NOMO-1 (cell line): ENCODE data around the gene HOXA9.

ENCODE experiments used
- DNase-seq, 2 experiments: peaks; one replicate each; lab custom pipeline; 2025; ENCODE audit not compliant: unreplicated experiment in 2 of 2; lab: John Stamatoyannopoulos, UW

HOXA9 gene

GRCh38 chr7:27188386-27189294 lies 23.3 kb upstream of the HOXA9 start:
- DNase-seq = peak; percentile 45 to 61

- DNase-seq = no peak
Measured at GRCh38 chr7:27187475-27188385, 22.4 kb upstream of the HOXA9 start.

GRCh38 chr7:27186668-27187474 lies 21.5 kb upstream of the HOXA9 start:
- no peak for DNase-seq

- no peak for DNase-seq
Measured at GRCh38 chr7:27185854-27186667, 20.7 kb upstream of the HOXA9 start.

GRCh38 chr7:27185013-27185853 lies 19.9 kb upstream of the HOXA9 start, which contains the start of gene HOXA11:
Gene HOXA11 (minus strand): TSS chr7:27185232. CDS start chr7:27185144, 88 bp downstream.
- peak; percentile 75 to 86 for DNase-seq

GRCh38 chr7:27184337-27185012 lies 19.1 kb upstream of the HOXA9 start:
- peak in 1 of 2 experiments; percentile 34 for DNase-seq

- no peak for DNase-seq
Measured at GRCh38 chr7:27183682-27184336, 18.5 kb upstream of the HOXA9 start.

GRCh38 chr7:27182861-27183681 lies 17.7 kb upstream of the HOXA9 start:
- DNase-seq = no peak

- DNase-seq = no peak
Measured at GRCh38 chr7:27182285-27182841, 17.0 kb upstream of the HOXA9 start.

GRCh38 chr7:27181795-27182275 lies 16.5 kb upstream of the HOXA9 start:
- DNase-seq = no peak

- DNase-seq = no peak
Measured at GRCh38 chr7:27180431-27181420, 15.4 kb upstream of the HOXA9 start.

GRCh38 chr7:27179503-27180430 lies 14.4 kb upstream of the HOXA9 start:
- DNase-seq = peak; percentile 63 to 68

- DNase-seq = no peak
Measured at GRCh38 chr7:27179030-27179429, 13.7 kb upstream of the HOXA9 start.

GRCh38 chr7:27178366-27178765 lies 13.0 kb upstream of the HOXA9 start:
- no peak for DNase-seq
